CD4-positive, alpha-beta T cell (primary cell): ENCODE measurements around the gene MFAP1. TPM values are rescaled to one million over a fixed set of nuclear protein-coding genes. Genes with fewer than 3 reads are reported as not detected.
A peak's percentile ranks its signal among the peaks of the same experiment; 100 is the strongest.

Experiments
- ATAC-seq: fragments of 200-7000 bp; cut with Tn5 transposase; one replicate; pipeline ENCODE4 v1.10.0; 2022; ENCODE audit warnings: mild to moderate bottlenecking; ENCODE audit not compliant: poor library complexity
- CTCF ChIA-PET: fragments of 350-600 bp; sonication (Branson Sonifier 250); formaldehyde crosslinking; loops from one replicate; lab custom pipeline; 2021; ENCODE audit warnings: antibody characterized with exemption, inconsistent platforms; lab: Charles Lee
- POLR2A ChIA-PET: fragments of 350-600 bp; sonication (Branson Sonifier 250); formaldehyde crosslinking; loops from one replicate; lab custom pipeline; 2021; ENCODE audit warnings: antibody characterized with exemption, inconsistent platforms; lab: Charles Lee
- DNase-seq, 14 experiments: peaks; one replicate each; pipeline ENCODE4 v3.0.0-alpha.2; 2013 to 2020; ENCODE audit warnings: mixed read lengths in 2 of 14
- H3K27ac ChIP-seq, 2 donors: one replicate each; pipeline versions ENCODE4 v1.5.1 to v1.7.0; 2013; ENCODE audit warnings: low read length in 2 of 2, low read depth in 1 of 2, mild to moderate bottlenecking in 1 of 2
- H3K27me3 ChIP-seq, 2 experiments: 1 replicate in 1 of 2; 2 replicates in 1 of 2; pipeline versions ENCODE4 v1.6.1 to v1.7.0; 2013; ENCODE audit warnings: low read length in 2 of 2, control low read depth in 1 of 2, mild to moderate bottlenecking in 1 of 2, moderate library complexity in 1 of 2; ENCODE audit not compliant: insufficient read depth in 2 of 2, control insufficient read depth in 1 of 2
- H3K36me3 ChIP-seq: one replicate; pipeline ENCODE4 v1.6.1; 2013; ENCODE audit warnings: low read length, control low read depth; ENCODE audit not compliant: insufficient read depth
- H3K4me1 ChIP-seq: one replicate; pipeline ENCODE4 v1.6.1; 2013; ENCODE audit warnings: low read length, control low read depth; ENCODE audit not compliant: insufficient read depth
- H3K4me3 ChIP-seq: one replicate; pipeline ENCODE4 v1.5.1; 2013; ENCODE audit warnings: mild to moderate bottlenecking, low read length, moderate library complexity
- H3K9me3 ChIP-seq, 2 experiments: 1 replicate in 1 of 2; 2 replicates in 1 of 2; pipeline versions ENCODE4 v1.6.1 to v1.7.0; 2013; ENCODE audit warnings: low read length in 2 of 2, mild to moderate bottlenecking in 2 of 2, control low read depth in 1 of 2, moderate library complexity in 1 of 2; ENCODE audit not compliant: control insufficient read depth in 1 of 2, insufficient read depth in 1 of 2
- H3K27ac Mint-ChIP-seq: one replicate; pipeline ENCODE4 v1.8.0; 2020; ENCODE audit warnings: mixed read lengths
- H3K27me3 Mint-ChIP-seq: one replicate; pipeline ENCODE4 v1.8.0; 2021; ENCODE audit warnings: mixed read lengths
- H3K36me3 Mint-ChIP-seq: one replicate; pipeline ENCODE4 v1.8.0; 2021; ENCODE audit warnings: low read depth, mixed read lengths
- H3K4me1 Mint-ChIP-seq: one replicate; pipeline ENCODE4 v1.8.0; 2021; ENCODE audit warnings: low read depth, mixed read lengths
- H3K4me3 Mint-ChIP-seq: one replicate; pipeline ENCODE4 v1.8.0; 2020; ENCODE audit warnings: mild to moderate bottlenecking, mixed read lengths
- H3K9me3 Mint-ChIP-seq: one replicate; pipeline ENCODE4 v1.8.0; 2020; ENCODE audit warnings: mixed read lengths
- intact Hi-C, 2 experiments: fragments of 100-400 bp; cut with DNase I in 1 of 2; cut with micrococcal nuclease in 1 of 2; formaldehyde crosslinking; loops; one replicate each; pipeline versions ENCODE4 v1.15.1 to v1.9.0; 2023 to 2025; cut with DNase I, micrococcal nuclease
- total RNA-seq, 174 experiments: library from RNA in 2 of 174; stranded (reverse) in 2 of 174; gene quantifications; one replicate each; pipeline ENCODE4 v1.2.3 and lab custom pipeline; 2021 to 2026
- TF ChIP-seq, protein P1 (sequence below): fragments of 200-600 bp; IDR thresholded peaks from one replicate; pipeline ENCODE4 v1.8.0; 2022; ENCODE audit warnings: antibody characterized with exemption, mild to moderate bottlenecking

Gene MFAP1
- total RNA-seq, 2 experiments from 2014 or later, result 9.4 to 10.6 TPM

DNA sequence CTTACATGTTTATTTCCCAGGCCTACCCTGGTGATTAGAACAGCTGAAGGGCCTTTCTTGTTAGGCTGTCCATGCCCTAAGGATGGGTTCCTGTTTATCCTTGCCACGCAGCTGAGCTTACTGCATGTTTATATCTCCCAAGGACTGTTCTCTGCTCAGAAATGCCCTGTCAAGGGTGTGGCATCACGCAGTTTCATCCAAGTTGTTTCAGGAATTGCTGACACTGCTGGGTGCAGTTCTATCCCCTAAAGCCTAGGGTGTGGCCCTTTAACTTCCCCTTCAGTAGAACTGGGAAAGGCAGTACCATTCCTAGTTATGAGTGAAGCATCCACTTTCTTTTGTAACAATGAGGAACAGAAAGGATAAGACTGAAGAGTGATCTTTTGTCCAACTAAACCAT is 52.7 kb downstream of the MFAP1 start:
- no peak overlapping the region for H3K27ac ChIP-seq
- ATAC-seq, result no peak
- no peaks in the 10 kb centered on the region for H3K9me3 ChIP-seq
- no peaks in the 10 kb centered on the region for H3K9me3 Mint-ChIP-seq
- H3K27me3 ChIP-seq, result no peaks in the 10 kb centered on the region
- H3K36me3 ChIP-seq, result peaks cover 63% of the 10 kb centered on the region
- peaks cover 78% of the 10 kb centered on the region for H3K36me3 Mint-ChIP-seq
- no peak overlapping the region for H3K4me3 ChIP-seq
- POLR2A ChIA-PET, result interaction anchor here (0.9 kb wide), 1 partner anchor 29 kb away, joined by 3 read pairs; the partner anchor contains the start of gene HYPK
- peaks cover 10% of the 10 kb centered on the region for H3K4me1 Mint-ChIP-seq
- intact Hi-C loops, result no loop called here
- no peak for DNase-seq
- CTCF ChIA-PET, result interaction anchor here (0.6 kb wide), 2 partner anchors 27 to 352 kb away, joined by 3 read pairs; no protein-coding TSS in a partner anchor
- peaks cover 13% of the 10 kb centered on the region for H3K4me1 ChIP-seq
- no peak overlapping the region for H3K4me3 Mint-ChIP-seq
- TF ChIP-seq, protein P1, sequence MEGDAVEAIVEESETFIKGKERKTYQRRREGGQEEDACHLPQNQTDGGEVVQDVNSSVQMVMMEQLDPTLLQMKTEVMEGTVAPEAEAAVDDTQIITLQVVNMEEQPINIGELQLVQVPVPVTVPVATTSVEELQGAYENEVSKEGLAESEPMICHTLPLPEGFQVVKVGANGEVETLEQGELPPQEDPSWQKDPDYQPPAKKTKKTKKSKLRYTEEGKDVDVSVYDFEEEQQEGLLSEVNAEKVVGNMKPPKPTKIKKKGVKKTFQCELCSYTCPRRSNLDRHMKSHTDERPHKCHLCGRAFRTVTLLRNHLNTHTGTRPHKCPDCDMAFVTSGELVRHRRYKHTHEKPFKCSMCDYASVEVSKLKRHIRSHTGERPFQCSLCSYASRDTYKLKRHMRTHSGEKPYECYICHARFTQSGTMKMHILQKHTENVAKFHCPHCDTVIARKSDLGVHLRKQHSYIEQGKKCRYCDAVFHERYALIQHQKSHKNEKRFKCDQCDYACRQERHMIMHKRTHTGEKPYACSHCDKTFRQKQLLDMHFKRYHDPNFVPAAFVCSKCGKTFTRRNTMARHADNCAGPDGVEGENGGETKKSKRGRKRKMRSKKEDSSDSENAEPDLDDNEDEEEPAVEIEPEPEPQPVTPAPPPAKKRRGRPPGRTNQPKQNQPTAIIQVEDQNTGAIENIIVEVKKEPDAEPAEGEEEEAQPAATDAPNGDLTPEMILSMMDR, result no peak
- no peak overlapping the region for H3K27ac Mint-ChIP-seq
- no peaks in the 10 kb centered on the region for H3K27me3 Mint-ChIP-seq

DNA sequence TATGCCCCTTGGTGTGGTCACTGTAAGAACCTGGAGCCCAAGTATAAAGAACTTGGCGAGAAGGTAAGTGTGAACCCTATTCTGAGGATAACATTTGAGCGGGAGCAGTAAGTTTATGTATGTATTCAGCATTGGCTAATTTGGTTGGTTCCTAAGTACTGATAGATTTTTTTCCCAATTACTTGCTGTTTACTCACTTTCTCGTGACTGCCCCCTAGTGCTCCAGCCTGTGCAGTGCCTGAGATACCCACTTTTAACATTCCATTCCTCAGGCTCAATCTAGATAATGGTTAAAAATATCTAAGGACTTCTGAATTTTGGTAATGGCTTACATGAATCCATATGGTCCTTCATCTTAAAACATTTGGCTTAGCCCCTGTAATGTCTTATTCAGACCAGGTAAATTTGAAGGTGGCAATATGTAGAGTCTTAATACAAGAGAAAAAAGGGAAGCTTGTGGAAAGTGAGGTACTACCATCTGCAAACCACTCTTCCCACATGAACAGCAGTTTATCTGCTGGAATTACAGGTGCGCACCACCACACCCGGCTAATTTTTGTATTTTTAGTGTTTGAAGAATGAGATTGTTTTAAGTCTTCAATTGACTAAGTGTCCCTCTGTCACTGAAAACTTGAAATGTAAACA is 54.8 kb downstream of the MFAP1 start:
- TF ChIP-seq, protein P1, result peak; percentile 79
- DNase-seq (peak; percentile 35 to 79 (median 55)), ATAC-seq (peak; percentile 89)
- Histone ChIP-seq H3K27me3 (no peaks in the 10 kb centered on the region), H3K36me3 (peaks cover 84% of the 10 kb centered on the region), H3K9me3 (no peaks in the 10 kb centered on the region), H3K27ac (no peak overlapping the region), H3K4me3 (no peak overlapping the region), H3K4me1 (no peaks in the 10 kb centered on the region)
- CTCF ChIA-PET, result interaction anchor here (0.7 to 1.5 kb wide), 8 partner anchors 9 to 24 kb away, joined by 3 to 5 read pairs (median 4); no protein-coding TSS in a partner anchor
- intact Hi-C loops, result no loop called here
- Mint-ChIP-seq H3K36me3 (peaks cover 99% of the 10 kb centered on the region), H3K27ac (peak overlapping the region; percentile 12), H3K4me1 (peaks cover 5% of the 10 kb centered on the region), H3K9me3 (no peaks in the 10 kb centered on the region), H3K27me3 (no peaks in the 10 kb centered on the region), H3K4me3 (no peak overlapping the region)
- POLR2A ChIA-PET, result interaction anchor here (1.7 kb wide), 1 partner anchor 20 kb away, joined by 6 read pairs; no protein-coding TSS in a partner anchor

DNA sequence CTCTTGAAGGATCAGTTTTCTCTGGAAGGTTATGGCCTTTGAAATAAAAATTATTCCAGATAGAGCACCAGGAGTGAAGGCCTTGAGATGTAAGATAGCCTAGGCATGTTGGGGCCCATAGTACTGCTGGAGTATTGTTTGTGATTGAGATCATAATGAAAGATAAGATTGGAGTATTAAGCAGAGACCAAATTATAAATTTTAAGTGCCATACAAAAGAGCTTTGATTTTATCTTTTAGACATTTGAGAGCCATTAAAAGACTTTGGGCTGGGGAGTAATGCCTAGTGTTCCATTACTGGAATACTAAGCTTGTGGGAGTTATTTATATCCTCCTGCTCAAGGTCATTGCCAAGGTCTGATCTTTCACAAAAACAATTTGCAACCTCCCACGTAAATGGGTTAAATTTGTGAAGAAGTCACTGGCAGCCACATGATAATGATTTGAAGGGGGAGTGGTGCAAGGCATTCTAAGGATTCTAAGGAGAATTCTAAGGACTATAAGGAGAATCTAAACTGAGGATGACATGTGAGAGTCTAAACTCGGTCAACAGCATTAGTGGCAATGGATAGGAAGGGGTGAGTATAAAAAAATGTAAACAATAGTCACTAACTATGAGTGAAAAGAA is 60.6 kb downstream of the MFAP1 start:
- Mint-ChIP-seq H3K27ac (no peak overlapping the region), H3K27me3 (no peaks in the 10 kb centered on the region), H3K36me3 (peaks cover 91% of the 10 kb centered on the region), H3K4me3 (no peak overlapping the region), H3K9me3 (no peaks in the 10 kb centered on the region), H3K4me1 (peaks cover 4% of the 10 kb centered on the region)
- no peaks in the 10 kb centered on the region for H3K9me3 ChIP-seq
- no peak overlapping the region for H3K27ac ChIP-seq
- intact Hi-C loops, result no loop called here
- no peaks in the 10 kb centered on the region for H3K4me1 ChIP-seq
- DNase-seq, result no peak
- TF ChIP-seq, protein P1, result no peak
- POLR2A ChIA-PET, result no interaction called here
- H3K36me3 ChIP-seq, result peaks cover 94% of the 10 kb centered on the region
- no peaks in the 10 kb centered on the region for H3K27me3 ChIP-seq
- H3K4me3 ChIP-seq, result no peak overlapping the region
- CTCF ChIA-PET, result no interaction called here
- no peak for ATAC-seq
